22Rv1 (cell line): Measurements from ENCODE around the gene KCNIP4.

Experiments
- CTCF ChIP-seq: fragments of 450-650 bp; IDR thresholded peaks from 2 replicates; pipeline ENCODE4 v1.5.1; 2017; ENCODE audit warnings: mild to moderate bottlenecking
- ZFX ChIP-seq: fragments of 450-650 bp; IDR thresholded peaks from 2 replicates; pipeline ENCODE4 v1.6.1; 2017; ENCODE audit warnings: antibody characterized with exemption, borderline replicate concordance

GRCh38 chr4:21452931-21453330 lies 495.6 kb downstream of the KCNIP4 start:
- TF ChIP-seq CTCF, result no peak
- no peak for TF ChIP-seq ZFX
